Tibial artery (tissue), 4 donors: ENCODE data around the gene PZP.
"Not testable (repeated sequence)": the region's sequence is repeated elsewhere in the genome, so short reads cannot be mapped to it uniquely, and the experiment has no call there.

ENCODE experiments used
- DNase-seq, 2 donors: peaks; one replicate each; pipeline ENCODE4 v3.0.0-alpha.2; 2019
- H3K27ac ChIP-seq, 2 donors: fragments of 200-600 bp; sonication (generic) in 1 of 2; 1 replicate in 1 of 2; 2 replicates in 1 of 2; pipeline ENCODE4 v1.5.1; 2018 to 2019; ENCODE audit warnings: mild to moderate bottlenecking in 1 of 2
- H3K27me3 ChIP-seq, 2 donors: fragments of 200-600 bp; sonication (generic) in 1 of 2; one replicate each; pipeline versions ENCODE4 v1.5.1 to v1.6.0; 2016 to 2019
- H3K36me3 ChIP-seq, 3 donors: fragments of 200-600 bp; sonication (generic) in 2 of 3; one replicate each; pipeline ENCODE4 v1.5.1; 2016 to 2019; ENCODE audit warnings: mild to moderate bottlenecking in 2 of 3
- H3K4me1 ChIP-seq, 4 donors: fragments of 200-600 bp; sonication (generic) in 2 of 4; 1 replicate in 3 of 4; 2 replicates in 1 of 4; pipeline ENCODE4 v1.5.1; 2016 to 2019
- H3K4me3 ChIP-seq, 2 donors: fragments of 200-600 bp; sonication (generic) in 1 of 2; 1 replicate in 1 of 2; 2 replicates in 1 of 2; pipeline ENCODE4 v1.5.1; 2018 to 2019; ENCODE audit warnings: mild to moderate bottlenecking in 2 of 2
- H3K9me3 ChIP-seq, 3 donors: fragments of 200-600 bp; sonication (generic) in 1 of 3; one replicate each; pipeline ENCODE4 v1.5.1; 2016 to 2019
- intact Hi-C: fragments of 100-400 bp; cut with DNase I; formaldehyde crosslinking; loops from one replicate; pipeline ENCODE4 v1.15.0; 2023; ENCODE audit warnings: low total_unique reads
- TF ChIP-seq, protein P1 (sequence below), 2 experiments: fragments of 200-600 bp in 1 of 2; fragments of 450-650 bp in 1 of 2; IDR thresholded peaks; one replicate each; pipeline ENCODE4 v1.5.1; 2017 to 2019; ENCODE audit warnings: antibody characterized with exemption in 2 of 2, mild to moderate bottlenecking in 1 of 2, moderate library complexity in 1 of 2

The PZP gene

DNA sequence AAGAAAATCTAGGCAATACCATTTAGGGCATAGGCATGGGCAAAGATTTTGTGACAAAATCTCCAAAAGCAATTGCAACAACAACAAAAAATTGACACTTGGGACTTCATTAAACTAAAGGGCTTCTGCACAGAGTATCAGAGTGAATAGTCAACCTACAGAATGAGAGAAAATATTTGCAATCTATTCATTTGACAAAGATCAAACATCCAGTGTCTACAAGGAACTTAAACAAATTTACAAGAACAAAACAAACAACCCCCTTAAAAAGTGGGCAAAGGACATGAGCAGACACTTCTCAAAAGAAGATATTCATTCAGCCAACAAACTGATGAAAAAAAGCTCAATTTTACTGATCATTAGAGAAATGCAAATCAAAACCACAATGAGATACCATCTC is 44.1 kb upstream of the PZP start:
- Histone ChIP-seq H3K27me3 (no peaks in the 10 kb centered on the region), H3K4me1 (no peaks in the 10 kb centered on the region), H3K36me3 (no peaks in the 10 kb centered on the region), H3K4me3 (no peak overlapping the region), H3K9me3 (no peaks in the 10 kb centered on the region), H3K27ac (no peak overlapping the region)
- no peak for DNase-seq
- intact Hi-C loops: no loop called here
- TF ChIP-seq, protein P1, sequence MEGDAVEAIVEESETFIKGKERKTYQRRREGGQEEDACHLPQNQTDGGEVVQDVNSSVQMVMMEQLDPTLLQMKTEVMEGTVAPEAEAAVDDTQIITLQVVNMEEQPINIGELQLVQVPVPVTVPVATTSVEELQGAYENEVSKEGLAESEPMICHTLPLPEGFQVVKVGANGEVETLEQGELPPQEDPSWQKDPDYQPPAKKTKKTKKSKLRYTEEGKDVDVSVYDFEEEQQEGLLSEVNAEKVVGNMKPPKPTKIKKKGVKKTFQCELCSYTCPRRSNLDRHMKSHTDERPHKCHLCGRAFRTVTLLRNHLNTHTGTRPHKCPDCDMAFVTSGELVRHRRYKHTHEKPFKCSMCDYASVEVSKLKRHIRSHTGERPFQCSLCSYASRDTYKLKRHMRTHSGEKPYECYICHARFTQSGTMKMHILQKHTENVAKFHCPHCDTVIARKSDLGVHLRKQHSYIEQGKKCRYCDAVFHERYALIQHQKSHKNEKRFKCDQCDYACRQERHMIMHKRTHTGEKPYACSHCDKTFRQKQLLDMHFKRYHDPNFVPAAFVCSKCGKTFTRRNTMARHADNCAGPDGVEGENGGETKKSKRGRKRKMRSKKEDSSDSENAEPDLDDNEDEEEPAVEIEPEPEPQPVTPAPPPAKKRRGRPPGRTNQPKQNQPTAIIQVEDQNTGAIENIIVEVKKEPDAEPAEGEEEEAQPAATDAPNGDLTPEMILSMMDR (IDR thresholded peaks at IDR 0.05): no peak

DNA sequence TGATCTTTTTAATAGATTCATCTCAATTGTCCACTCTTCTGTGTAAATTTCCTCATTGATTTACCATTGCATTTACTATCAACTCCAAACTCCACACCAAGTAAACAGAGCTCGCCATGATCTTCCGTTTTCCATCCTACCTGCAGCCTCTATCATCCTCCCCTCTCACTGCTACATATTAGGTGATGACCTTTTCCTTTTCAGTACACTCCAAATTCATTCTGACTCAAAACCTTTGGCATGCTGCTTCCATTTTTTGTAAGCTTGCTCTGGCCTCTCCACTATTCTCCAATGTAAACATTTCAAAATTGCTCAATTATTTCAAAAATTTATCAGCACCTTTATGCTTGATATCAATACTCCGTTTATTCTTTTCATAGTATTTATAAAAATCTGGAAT is 40.2 kb upstream of the PZP start:
- Histone ChIP-seq H3K4me1 (no peaks in the 10 kb centered on the region), H3K27ac (no peak overlapping the region), H3K4me3 (no peak overlapping the region), H3K9me3 (no peaks in the 10 kb centered on the region), H3K27me3 (no peaks in the 10 kb centered on the region), H3K36me3 (no peaks in the 10 kb centered on the region)
- DNase-seq: no peak
- TF ChIP-seq, protein P1 (IDR thresholded peaks at IDR 0.05): no peak
- intact Hi-C loops: no loop called here

DNA sequence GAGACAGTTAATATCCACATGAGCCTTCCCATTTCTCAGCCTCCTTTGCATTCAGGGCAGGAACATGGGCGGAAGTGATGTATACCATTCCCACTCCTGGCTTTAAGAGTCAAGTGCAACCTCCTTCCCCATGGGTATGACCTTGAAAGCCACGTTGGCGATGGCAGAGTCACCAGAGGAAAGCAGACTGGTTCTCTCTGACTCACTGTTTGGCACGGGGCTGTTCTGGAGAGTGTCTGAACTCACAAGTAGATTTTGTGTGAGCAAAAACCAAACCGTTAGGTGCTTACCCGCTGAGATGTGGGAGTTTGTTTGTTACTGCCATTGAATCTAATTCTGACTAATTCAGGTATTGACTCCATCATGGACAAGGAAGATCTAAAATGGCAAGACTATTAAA is 36.7 kb upstream of the PZP start:
- H3K27ac ChIP-seq: no peak overlapping the region
- intact Hi-C loops: no loop called here
- no peaks in the 10 kb centered on the region for H3K27me3 ChIP-seq
- H3K4me1 ChIP-seq: no peaks in the 10 kb centered on the region
- no peak overlapping the region for H3K4me3 ChIP-seq
- no peaks in the 10 kb centered on the region for H3K36me3 ChIP-seq
- H3K9me3 ChIP-seq: no peaks in the 10 kb centered on the region
- TF ChIP-seq, protein P1 (IDR thresholded peaks at IDR 0.05): no peak
- no peak for DNase-seq

DNA sequence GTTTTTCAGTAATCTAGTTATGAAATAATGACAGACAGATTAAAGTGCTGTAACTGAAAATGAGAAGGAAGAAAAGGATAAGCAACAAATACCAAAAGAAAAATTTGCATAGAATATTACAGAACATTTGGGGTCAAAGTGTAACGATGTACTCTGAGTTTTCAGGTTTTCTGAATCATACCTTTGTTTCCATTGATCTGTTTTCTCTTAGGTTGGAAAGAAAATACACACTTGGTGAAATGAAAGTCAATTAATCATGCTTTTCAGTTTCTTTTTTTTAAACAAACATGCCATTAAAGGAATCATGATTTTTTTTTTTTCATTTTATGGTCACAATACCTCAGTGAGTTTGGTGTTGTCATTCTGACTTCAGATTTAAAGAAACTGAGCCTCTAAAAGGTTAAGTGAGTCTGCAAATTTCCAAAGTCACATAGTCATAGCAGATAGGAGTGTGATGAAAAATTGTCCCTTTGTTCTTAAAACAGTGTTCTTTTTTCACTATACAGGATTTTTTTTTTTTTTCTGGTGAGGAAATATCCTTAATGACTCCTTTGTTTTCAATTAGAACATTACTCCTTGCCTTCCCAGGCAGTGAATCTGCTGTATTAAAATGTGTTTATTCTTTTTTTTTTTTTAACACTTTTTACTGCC is 35.9 kb upstream of the PZP start:
- H3K27ac ChIP-seq: no peak overlapping the region
- intact Hi-C loops: no loop called here
- H3K9me3 ChIP-seq: no peaks in the 10 kb centered on the region
- H3K36me3 ChIP-seq: no peaks in the 10 kb centered on the region
- TF ChIP-seq, protein P1 (IDR thresholded peaks at IDR 0.05): no peak
- H3K4me1 ChIP-seq: no peaks in the 10 kb centered on the region
- DNase-seq: no peak
- no peaks in the 10 kb centered on the region for H3K27me3 ChIP-seq
- H3K4me3 ChIP-seq: no peak overlapping the region

DNA sequence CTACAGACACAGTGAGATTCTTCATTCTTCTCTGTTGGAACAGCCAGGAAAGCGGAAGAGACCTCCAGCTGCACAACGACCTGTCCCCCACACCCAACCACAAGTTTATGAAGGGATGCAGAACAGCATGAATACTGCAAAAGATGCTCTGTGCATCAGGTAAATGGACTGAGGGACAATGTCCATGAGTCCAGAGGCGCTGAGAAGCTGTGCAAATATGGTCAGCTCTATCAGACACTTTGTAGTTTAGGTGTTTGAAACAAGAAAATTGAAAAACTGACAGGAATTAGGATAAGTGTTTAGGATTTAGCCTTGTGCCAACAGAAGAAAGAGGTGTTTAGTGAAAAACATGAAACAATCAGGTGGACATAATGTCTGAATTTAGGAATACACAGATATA is 33.1 kb upstream of the PZP start:
- Histone ChIP-seq H3K4me1 (no peaks in the 10 kb centered on the region), H3K36me3 (no peaks in the 10 kb centered on the region), H3K27ac (no peak overlapping the region), H3K4me3 (no peak overlapping the region), H3K9me3 (no peaks in the 10 kb centered on the region), H3K27me3 (no peaks in the 10 kb centered on the region)
- intact Hi-C loops: no loop called here
- TF ChIP-seq, protein P1 (IDR thresholded peaks at IDR 0.05): no peak
- DNase-seq: no peak

DNA sequence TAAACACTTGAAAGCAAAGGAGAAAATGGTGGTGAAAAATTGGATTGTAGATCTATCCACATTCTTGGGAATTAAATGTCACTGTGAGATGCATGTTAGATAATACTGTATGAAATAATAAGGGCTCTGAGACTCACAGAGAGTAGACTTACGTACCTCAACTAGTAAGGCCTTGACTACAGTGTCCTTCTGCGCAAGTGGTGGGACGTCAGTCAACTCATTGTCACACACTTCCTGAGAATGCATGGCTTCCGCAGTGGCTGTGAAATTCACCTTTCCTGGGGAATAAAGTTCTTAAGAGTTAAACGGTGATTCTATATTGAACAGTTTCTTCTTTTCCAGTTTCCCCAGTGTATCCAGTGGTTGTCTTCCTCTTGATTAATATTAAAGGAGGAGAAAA is 32.6 kb upstream of the PZP start:
- Histone ChIP-seq H3K27me3 (no peaks in the 10 kb centered on the region), H3K36me3 (no peaks in the 10 kb centered on the region), H3K4me3 (peak overlapping the region; percentile 47 to 54), H3K9me3 (no peaks in the 10 kb centered on the region), H3K27ac (peak overlapping the region in 1 of 2 donors; percentile 4), H3K4me1 (no peaks in the 10 kb centered on the region)
- intact Hi-C loops: no loop called here
- DNase-seq: no peak
- TF ChIP-seq, protein P1 (IDR thresholded peaks at IDR 0.05): no peak

DNA sequence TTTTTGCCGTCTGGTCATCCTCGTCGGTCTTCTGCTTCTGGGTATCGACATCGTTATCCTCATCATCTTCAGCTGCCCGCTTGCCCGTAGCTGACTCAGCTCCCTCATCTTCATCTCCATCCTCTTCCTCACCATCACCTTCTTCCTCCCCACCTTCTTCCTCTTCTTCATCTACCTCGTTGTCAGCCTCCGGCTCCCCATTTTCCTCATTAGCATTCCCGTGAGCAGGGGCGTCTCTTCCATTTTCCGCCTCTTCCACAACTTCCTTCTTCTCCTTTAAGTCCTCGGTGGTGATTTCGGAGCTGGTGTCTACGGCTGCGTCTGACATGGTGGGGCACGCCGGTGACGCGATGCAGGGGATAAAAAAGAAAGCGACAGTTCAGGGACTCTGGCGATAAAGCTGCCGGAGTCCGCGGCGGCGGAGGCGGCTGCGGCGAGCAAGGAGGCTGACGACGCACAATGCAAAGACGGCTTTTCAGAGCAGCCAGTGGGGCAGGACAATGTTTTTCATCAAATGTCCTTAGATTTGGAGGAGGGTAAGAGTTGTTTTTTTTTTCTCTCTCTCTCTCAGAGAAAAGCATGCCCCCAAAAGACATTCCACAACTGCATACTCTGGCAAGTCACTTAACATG is 31.9 kb upstream of the PZP start:
- H3K4me1 ChIP-seq, intact Hi-C loops, H3K27me3 ChIP-seq, DNase-seq, H3K9me3 ChIP-seq, H3K36me3 ChIP-seq: not testable (repeated sequence)
- H3K4me3 ChIP-seq: peak overlapping the region; percentile 47 to 54
- H3K27ac ChIP-seq: peak overlapping the region in 1 of 2 donors; percentile 4
